Stimulated activated naive CD4-positive, alpha-beta T cell (primary cell): ENCODE results near the gene CCAR1.
A peak's percentile ranks its signal among the peaks of the same experiment; 100 is the strongest.
"Not testable (repeated sequence)": the region's sequence is repeated elsewhere in the genome, so short reads cannot be mapped to it uniquely, and the experiment has no call there.

Source experiments
- DNase-seq, 6 experiments: peaks; one replicate each; lab custom pipeline; 2025; lab: John Stamatoyannopoulos, UW

The CCAR1 gene

GRCh38 chr10:68720793-68721672 lies at the start of gene CCAR1:
Gene CCAR1 (plus strand): TSS chr10:68721239. CDS start chr10:68722505, 1,266 bp downstream.
- peak; percentile 87 to 96 (median 96) for DNase-seq

GRCh38 chr10:68684413-68684812 lies 36.6 kb upstream of the CCAR1 start:
- no peak for DNase-seq

- no peak for DNase-seq
These were observed 25.0 kb upstream of the CCAR1 start for GRCh38 chr10:68696018-68696417.

- no peak for DNase-seq
These were observed 23.9 kb upstream of the CCAR1 start for GRCh38 chr10:68697106-68697505.

- no peak for DNase-seq
These were observed 20.8 kb upstream of the CCAR1 start for GRCh38 chr10:68700197-68700596.

GRCh38 chr10:68705548-68705947 lies 15.5 kb upstream of the CCAR1 start:
- DNase-seq = no peak

GRCh38 chr10:68708987-68709386 lies 12.1 kb upstream of the CCAR1 start:
- DNase-seq = not testable (repeated sequence)

GRCh38 chr10:68713065-68713464 lies 8.0 kb upstream of the CCAR1 start:
- DNase-seq = not testable (repeated sequence)

GRCh38 chr10:68717435-68717834 lies 3.6 kb upstream of the CCAR1 start:
- DNase-seq = no peak

GRCh38 chr10:68721673-68722335 lies 765 bp downstream of the CCAR1 start:
- peak in 4 of 6 experiments; percentile 3 to 36 (median 18) for DNase-seq

- DNase-seq = no peak
These were observed 4.0 kb downstream of the CCAR1 start for GRCh38 chr10:68725016-68725415.

GRCh38 chr10:68727146-68727545 lies 6.1 kb downstream of the CCAR1 start:
- DNase-seq = no peak

GRCh38 chr10:68732651-68733050 lies 11.6 kb downstream of the CCAR1 start:
- no peak for DNase-seq

GRCh38 chr10:68734349-68734748 lies 13.3 kb downstream of the CCAR1 start:
- DNase-seq = no peak

- DNase-seq = no peak
These were observed 14.1 kb downstream of the CCAR1 start for GRCh38 chr10:68735119-68735518.

GRCh38 chr10:68735739-68736138 lies 14.7 kb downstream of the CCAR1 start:
- not testable (repeated sequence) for DNase-seq

- DNase-seq = not testable (repeated sequence)
These were observed 19.6 kb downstream of the CCAR1 start for GRCh38 chr10:68740676-68741075.

- no peak for DNase-seq
These were observed 21.4 kb downstream of the CCAR1 start for GRCh38 chr10:68742397-68742796.

- DNase-seq = no peak
These were observed 31.8 kb downstream of the CCAR1 start for GRCh38 chr10:68752711-68753350.

GRCh38 chr10:68756246-68756645 lies 35.2 kb downstream of the CCAR1 start:
- no peak for DNase-seq

- DNase-seq = no peak
These were observed 35.7 kb downstream of the CCAR1 start for GRCh38 chr10:68756766-68757165.

GRCh38 chr10:68759223-68759863 lies 38.3 kb downstream of the CCAR1 start:
- no peak for DNase-seq
